SK-N-SH treated with all-trans-retinoic acid at 6 μM for 48 hours (cell line): ENCODE measurements around the gene GARIN5A.

Experiments
- BACH2 ChIP-seq: fragments of 250-450 bp; sonication (Bioruptor Pico); IDR thresholded peaks from 2 replicates; pipeline ENCODE4 v1.9.0; 2021; ENCODE audit warnings: mild to moderate bottlenecking, borderline replicate concordance
- CSDC2 ChIP-seq: fragments of 250-450 bp; sonication (Bioruptor Pico); IDR thresholded peaks from 2 replicates; pipeline ENCODE4 v1.5.0; 2020; ENCODE audit warnings: mild to moderate bottlenecking, moderate library complexity
- ESRRG ChIP-seq: fragments of 250-450 bp; sonication (Bioruptor Pico); IDR thresholded peaks from 2 replicates; pipeline ENCODE4 v1.6.1; 2021; ENCODE audit warnings: mild to moderate bottlenecking
- GLIS3 ChIP-seq: fragments of 250-450 bp; sonication (Bioruptor Pico); IDR thresholded peaks from 2 replicates; pipeline ENCODE4 v1.5.0; 2020; ENCODE audit warnings: mild to moderate bottlenecking, moderate library complexity
- RARB ChIP-seq: fragments of 250-450 bp; sonication (Bioruptor Pico); IDR thresholded peaks from 2 replicates; pipeline ENCODE4 v1.8.0; 2021; ENCODE audit warnings: mild to moderate bottlenecking, moderate library complexity
- SNAI2 ChIP-seq: fragments of 250-450 bp; sonication (Bioruptor Pico); IDR thresholded peaks from 2 replicates; pipeline ENCODE4 v1.5.0; 2020; ENCODE audit warnings: mild to moderate bottlenecking, moderate library complexity
- ZC3H10 ChIP-seq: fragments of 250-450 bp; sonication (Bioruptor Pico); IDR thresholded peaks from 2 replicates; pipeline ENCODE4 v1.5.1; 2021; ENCODE audit warnings: mild to moderate bottlenecking, moderate library complexity
- ZFP3 ChIP-seq: fragments of 250-450 bp; sonication (Bioruptor Pico); IDR thresholded peaks from 2 replicates; pipeline ENCODE4 v1.5.0; 2020; ENCODE audit warnings: mild to moderate bottlenecking, moderate library complexity
- TF ChIP-seq, protein P1 (sequence below): fragments of 250-450 bp; sonication (Bioruptor Pico); IDR thresholded peaks from 2 replicates; pipeline ENCODE4 v1.8.0; 2020; ENCODE audit warnings: mild to moderate bottlenecking, moderate library complexity, borderline replicate concordance

DNA sequence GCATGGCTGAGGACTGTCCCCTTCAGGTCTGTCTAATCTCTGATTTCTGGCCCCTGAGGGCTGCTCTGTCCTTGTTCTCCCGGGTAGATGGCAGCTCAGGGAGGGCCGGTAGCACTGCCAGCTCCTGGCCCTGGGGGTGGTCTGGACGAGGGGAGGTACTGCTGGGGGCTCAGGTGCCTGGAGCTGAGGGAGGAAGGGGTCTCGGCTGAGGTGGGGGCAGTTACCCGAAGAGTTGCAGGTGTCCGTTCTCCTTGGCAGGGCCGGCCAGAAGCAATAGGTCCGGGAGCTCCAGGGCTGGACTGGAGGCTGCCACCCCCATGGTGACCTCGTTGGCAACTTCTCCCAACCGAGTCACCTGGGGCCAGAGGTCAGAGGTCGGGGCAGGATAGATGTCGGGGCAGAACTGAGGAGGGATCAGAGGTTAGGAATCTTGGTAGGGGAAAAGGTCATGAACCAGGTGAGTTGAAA lies 1.5 kb downstream of the GARIN5A start:
- TF ChIP-seq RARB (CRISPR knock-in tag) (no peak), BACH2 (no peak), CSDC2 (CRISPR knock-in tag) (no peak), ESRRG (CRISPR knock-in tag) (no peak), GLIS3 (CRISPR knock-in tag) (no peak), ZC3H10 (CRISPR knock-in tag) (no peak), SNAI2 (CRISPR knock-in tag) (no peak), ZFP3 (CRISPR knock-in tag) (no peak)
- TF ChIP-seq, protein P1, sequence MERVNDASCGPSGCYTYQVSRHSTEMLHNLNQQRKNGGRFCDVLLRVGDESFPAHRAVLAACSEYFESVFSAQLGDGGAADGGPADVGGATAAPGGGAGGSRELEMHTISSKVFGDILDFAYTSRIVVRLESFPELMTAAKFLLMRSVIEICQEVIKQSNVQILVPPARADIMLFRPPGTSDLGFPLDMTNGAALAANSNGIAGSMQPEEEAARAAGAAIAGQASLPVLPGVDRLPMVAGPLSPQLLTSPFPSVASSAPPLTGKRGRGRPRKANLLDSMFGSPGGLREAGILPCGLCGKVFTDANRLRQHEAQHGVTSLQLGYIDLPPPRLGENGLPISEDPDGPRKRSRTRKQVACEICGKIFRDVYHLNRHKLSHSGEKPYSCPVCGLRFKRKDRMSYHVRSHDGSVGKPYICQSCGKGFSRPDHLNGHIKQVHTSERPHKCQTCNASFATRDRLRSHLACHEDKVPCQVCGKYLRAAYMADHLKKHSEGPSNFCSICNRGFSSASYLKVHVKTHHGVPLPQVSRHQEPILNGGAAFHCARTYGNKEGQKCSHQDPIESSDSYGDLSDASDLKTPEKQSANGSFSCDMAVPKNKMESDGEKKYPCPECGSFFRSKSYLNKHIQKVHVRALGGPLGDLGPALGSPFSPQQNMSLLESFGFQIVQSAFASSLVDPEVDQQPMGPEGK (CRISPR knock-in tag): no peak
